SK-N-MC (cell line): ENCODE data around the gene ESPL1.
A peak's percentile ranks its signal among the peaks of the same experiment; 100 is the strongest.

Source experiments
- DNase-seq: peaks from one replicate; pipeline ENCODE4 v3.0.0-alpha.2; 2011; ENCODE audit warnings: low read depth, low spot score
- H3K27ac ChIP-seq: fragments of 200-600 bp; sonication (generic); 2 replicates; pipeline ENCODE4 v1.5.1; 2016; ENCODE audit warnings: mixed run types
- H3K36me3 ChIP-seq: fragments of 200-600 bp; sonication (generic); 2 replicates; pipeline ENCODE4 v1.6.1; 2017; ENCODE audit warnings: antibody characterized with exemption, low read length, mixed read lengths; ENCODE audit not compliant: insufficient read depth
- H3K4me3 ChIP-seq: fragments of 200-600 bp; sonication (generic); 2 replicates; pipeline ENCODE4 v1.5.1; 2016
- H3K9ac ChIP-seq: fragments of 200-600 bp; sonication (generic); 2 replicates; pipeline ENCODE4 v1.8.0; 2017; ENCODE audit warnings: mixed run types, mixed read lengths; ENCODE audit not compliant: insufficient read length
- H3K9me3 ChIP-seq: fragments of 200-600 bp; sonication (generic); 2 replicates; pipeline ENCODE4 v1.6.1; 2017; ENCODE audit warnings: low read depth, mild to moderate bottlenecking, antibody characterized with exemption, low read length, moderate library complexity, mixed read lengths
- EZH2 ChIP-seq: fragments of 200-600 bp; sonication (generic); IDR thresholded peaks from one replicate; pipeline ENCODE4 v1.6.1; 2017; ENCODE audit warnings: antibody characterized with exemption
- FOXP2 ChIP-seq: optimal IDR thresholded peaks from 2 replicates; pipeline ENCODE3; 2011; ENCODE audit warnings: mild to moderate bottlenecking, moderate library complexity; ENCODE audit not compliant: insufficient read depth; ENCODE audit errors: extremely low read length, control extremely low read depth
- POLR2AphosphoS5 ChIP-seq: IDR thresholded peaks from 2 replicates; pipeline ENCODE4 v1.6.1; 2012; ENCODE audit warnings: mild to moderate bottlenecking, low read depth, low read length, borderline replicate concordance

Gene ESPL1

DNA sequence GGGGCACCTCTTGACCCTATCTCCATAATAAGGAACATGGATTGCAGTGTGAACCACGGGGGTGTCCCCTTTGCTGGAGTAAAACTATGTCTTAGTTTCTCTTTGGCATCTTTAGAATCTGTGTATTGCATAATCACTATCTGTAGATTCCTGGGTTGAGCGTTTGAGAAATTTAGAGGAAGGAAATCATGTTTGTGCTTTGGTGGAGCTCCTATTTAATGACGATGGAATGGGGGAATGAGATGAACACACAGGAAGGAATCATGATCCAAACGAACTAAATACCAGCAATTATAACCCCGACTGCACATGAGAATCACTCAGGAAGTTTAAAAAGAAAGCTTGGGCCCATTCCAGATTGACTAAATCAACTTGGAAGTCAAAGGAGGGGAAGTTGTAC is 30.1 kb downstream of the ESPL1 start:
- no peak overlapping the region for H3K27ac ChIP-seq
- TF ChIP-seq EZH2 (no peak), FOXP2 (no peak), POLR2AphosphoS5 (no peak)
- no peak overlapping the region for H3K9ac ChIP-seq
- H3K36me3 ChIP-seq: peaks cover 50% of the 10 kb centered on the region
- no peak for DNase-seq
- H3K9me3 ChIP-seq: no peaks in the 10 kb centered on the region
- no peak overlapping the region for H3K4me3 ChIP-seq

DNA sequence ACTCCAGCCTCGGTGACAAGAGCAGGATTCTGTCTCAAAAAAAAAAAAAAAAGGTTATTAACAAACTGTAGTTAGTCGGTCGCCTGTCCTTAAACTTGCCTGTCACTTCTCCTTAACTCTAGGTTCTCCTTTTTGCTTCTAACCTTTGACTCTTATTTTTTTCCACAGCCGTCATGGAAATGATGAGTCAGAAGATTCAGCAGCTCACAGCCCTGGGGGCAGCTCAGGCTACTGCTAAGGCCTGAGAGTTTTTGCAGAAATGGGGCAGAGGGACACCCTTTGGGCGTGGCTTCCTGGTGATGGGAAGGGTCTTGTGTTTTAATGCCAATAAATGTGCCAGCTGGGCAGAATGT is 31.0 kb downstream of the ESPL1 start:
- no peak for TF ChIP-seq FOXP2
- no peak for TF ChIP-seq EZH2
- no peak for TF ChIP-seq POLR2AphosphoS5
- peaks cover 48% of the 10 kb centered on the region for H3K36me3 ChIP-seq
- peak overlapping the region; percentile 92 for H3K4me3 ChIP-seq
- no peak overlapping the region; the same call in 1 of the 2 replicates for H3K27ac ChIP-seq
- DNase-seq: no peak
- no peaks in the 10 kb centered on the region for H3K9me3 ChIP-seq
- H3K9ac ChIP-seq: no peak overlapping the region

DNA sequence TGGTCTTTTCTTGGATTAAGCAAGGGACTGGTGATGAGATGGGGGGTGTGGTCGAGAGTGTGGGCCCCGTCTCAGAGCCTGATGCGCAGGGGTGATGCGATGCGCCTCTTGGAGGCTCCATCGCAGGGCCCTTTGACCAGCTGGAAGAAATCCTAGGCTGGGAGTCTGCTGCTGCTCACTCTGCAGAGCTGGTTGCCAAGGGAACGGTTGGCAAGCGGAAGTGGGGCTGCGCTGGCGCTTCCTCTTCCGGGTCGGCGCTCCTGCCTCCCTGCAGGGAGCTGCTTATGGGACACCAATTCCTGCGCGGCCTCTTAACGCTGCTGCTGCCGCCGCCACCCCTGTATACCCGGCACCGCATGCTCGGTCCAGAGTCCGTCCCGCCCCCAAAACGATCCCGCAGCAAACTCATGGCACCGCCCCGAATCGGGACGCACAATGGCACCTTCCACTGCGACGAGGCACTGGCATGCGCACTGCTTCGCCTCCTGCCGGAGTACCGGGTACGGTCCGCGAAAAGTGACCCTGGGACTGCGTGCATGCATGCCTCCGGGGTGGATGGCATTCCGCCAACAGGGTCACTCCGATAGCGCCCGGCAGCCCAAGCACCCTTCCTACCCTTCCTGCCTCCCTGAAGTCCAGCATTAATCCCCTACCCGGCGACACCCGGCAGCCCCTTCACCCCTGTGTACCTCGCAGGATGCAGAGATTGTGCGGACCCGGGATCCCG is 31.5 kb downstream of the ESPL1 start, which contains the start of gene MYG1:
MYG1 (plus strand) TSS at position 242 of the 727 bp plus-strand sequence; CDS start at position 285, 43 bp downstream.
- TF ChIP-seq POLR2AphosphoS5 (peak; percentile 89), EZH2 (no peak), FOXP2 (no peak)
- DNase-seq: peak; percentile 12
- Histone ChIP-seq H3K36me3 (peaks cover 44% of the 10 kb centered on the region), H3K27ac (peak within 1 kb of the TSS; percentile 64; the same call in 1 of the 2 replicates), H3K9ac (peak within 1 kb of the TSS; percentile 83), H3K9me3 (no peaks in the 10 kb centered on the region), H3K4me3 (peak within 1 kb of the TSS; percentile 92)

DNA sequence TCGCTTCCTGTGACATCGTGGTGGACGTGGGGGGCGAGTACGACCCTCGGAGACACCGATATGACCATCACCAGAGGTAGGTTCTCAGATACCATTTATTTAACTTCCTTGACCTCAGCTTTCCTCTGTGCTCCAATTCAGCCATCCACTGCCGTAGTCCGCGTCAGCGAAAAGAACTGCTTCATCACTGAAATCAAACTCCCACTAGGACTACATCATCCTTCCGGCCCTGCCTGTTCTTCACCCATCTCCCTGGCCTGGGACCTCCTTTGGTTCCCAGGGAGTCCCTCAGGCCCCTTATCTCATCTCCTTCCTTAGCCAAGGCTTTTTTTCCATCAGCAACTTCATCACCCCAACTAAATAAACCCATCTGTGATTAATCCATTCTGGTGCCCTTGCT is 32.1 kb downstream of the ESPL1 start:
- peaks cover 45% of the 10 kb centered on the region for H3K36me3 ChIP-seq
- no peak for DNase-seq
- no peaks in the 10 kb centered on the region for H3K9me3 ChIP-seq
- peak overlapping the region; percentile 83 for H3K9ac ChIP-seq
- TF ChIP-seq POLR2AphosphoS5: no peak
- TF ChIP-seq FOXP2: no peak
- no peak for TF ChIP-seq EZH2
- peak overlapping the region; percentile 92 for H3K4me3 ChIP-seq
- H3K27ac ChIP-seq: no peak overlapping the region

DNA sequence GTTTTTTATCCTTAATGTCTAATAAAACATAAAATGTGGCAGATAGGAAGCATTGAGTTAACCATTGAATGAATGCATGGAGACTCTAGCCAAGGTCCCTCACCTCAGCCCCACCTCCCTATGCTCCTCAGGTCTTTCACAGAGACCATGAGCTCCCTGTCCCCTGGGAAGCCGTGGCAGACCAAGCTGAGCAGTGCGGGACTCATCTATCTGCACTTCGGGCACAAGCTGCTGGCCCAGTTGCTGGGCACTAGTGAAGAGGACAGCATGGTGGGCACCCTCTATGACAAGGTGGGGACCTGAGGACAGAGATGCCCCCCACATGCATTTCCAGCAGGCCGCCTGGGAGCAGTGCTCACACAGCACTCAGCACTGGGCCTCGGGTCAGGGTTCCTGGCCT is 34.8 kb downstream of the ESPL1 start:
- no peak overlapping the region for H3K4me3 ChIP-seq
- H3K9ac ChIP-seq: no peak overlapping the region
- peaks cover 58% of the 10 kb centered on the region for H3K36me3 ChIP-seq
- H3K9me3 ChIP-seq: no peaks in the 10 kb centered on the region
- no peak for TF ChIP-seq FOXP2
- DNase-seq: no peak
- no peak overlapping the region for H3K27ac ChIP-seq

DNA sequence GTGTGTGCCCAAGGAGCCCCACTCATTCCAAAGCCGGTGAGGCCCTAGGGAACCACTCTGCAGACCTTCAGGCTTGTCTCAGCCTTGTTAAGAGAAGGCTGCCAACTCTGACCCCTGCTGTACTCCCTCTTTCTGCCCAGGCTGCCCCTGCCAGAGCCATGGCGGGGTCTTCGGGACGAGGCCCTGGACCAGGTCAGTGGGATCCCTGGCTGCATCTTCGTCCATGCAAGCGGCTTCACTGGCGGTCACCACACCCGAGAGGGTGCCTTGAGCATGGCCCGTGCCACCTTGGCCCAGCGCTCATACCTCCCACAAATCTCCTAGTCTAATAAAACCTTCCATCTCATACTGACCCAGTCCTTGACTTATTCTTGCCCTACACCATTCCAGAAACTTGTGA is 38.7 kb downstream of the ESPL1 start:
- H3K4me3 ChIP-seq: no peak overlapping the region
- H3K36me3 ChIP-seq: peaks cover 58% of the 10 kb centered on the region
- H3K9ac ChIP-seq: no peak overlapping the region
- no peaks in the 10 kb centered on the region for H3K9me3 ChIP-seq
- DNase-seq: no peak
- H3K27ac ChIP-seq: no peak overlapping the region
- TF ChIP-seq FOXP2: no peak
- TF ChIP-seq POLR2AphosphoS5: no peak

DNA sequence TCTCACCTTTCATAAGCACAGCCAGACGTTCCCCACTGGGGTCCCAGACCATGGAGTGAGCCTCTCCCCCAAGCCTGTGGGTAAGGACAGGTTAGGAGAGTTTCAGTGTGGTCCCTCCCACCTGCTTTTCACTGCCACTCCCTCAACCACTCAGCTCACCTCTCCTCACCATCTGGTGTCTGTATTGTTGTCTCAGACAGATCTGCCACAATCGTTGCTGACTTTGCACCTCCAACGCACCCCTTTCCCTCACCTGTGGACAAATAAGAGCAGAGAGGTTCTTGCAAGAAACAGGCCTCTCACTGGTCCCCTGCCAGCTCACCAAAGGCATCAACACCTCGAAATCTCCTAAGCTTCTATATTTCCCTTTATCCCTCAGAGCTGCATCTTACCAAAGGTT is 40.2 kb downstream of the ESPL1 start:
- no peak overlapping the region for H3K27ac ChIP-seq
- TF ChIP-seq EZH2 (no peak), FOXP2 (no peak), POLR2AphosphoS5 (no peak; the same call in 1 of the 2 replicates)
- no peak for DNase-seq
- peaks cover 46% of the 10 kb centered on the region for H3K36me3 ChIP-seq
- H3K9me3 ChIP-seq: no peaks in the 10 kb centered on the region
- H3K4me3 ChIP-seq: no peak overlapping the region
- no peak overlapping the region for H3K9ac ChIP-seq

DNA sequence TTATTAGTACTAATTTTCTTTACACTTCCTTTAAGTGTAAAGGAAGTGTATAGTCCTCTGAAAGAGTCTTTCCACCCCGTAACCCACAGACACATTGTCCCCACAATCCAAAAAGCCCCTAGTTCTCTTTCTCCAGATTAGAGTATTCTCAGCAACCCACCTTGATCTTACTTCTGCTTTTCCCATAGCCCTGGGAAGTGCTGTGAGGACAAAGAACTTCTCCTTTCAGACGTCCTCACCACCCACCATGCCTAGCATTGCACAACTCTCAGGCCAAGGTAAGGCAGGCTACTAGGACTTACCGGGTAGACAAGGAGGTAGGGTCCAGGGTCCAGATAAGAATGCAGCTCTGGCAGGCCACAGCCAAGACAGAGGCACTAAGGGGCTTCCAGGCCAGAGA is 45.9 kb downstream of the ESPL1 start:
- H3K27ac ChIP-seq: no peak overlapping the region
- H3K36me3 ChIP-seq: peaks cover 38% of the 10 kb centered on the region
- TF ChIP-seq FOXP2: no peak
- TF ChIP-seq POLR2AphosphoS5: no peak
- no peak for TF ChIP-seq EZH2
- H3K4me3 ChIP-seq: no peak overlapping the region
- H3K9ac ChIP-seq: no peak overlapping the region
- no peak for DNase-seq
- no peaks in the 10 kb centered on the region for H3K9me3 ChIP-seq

DNA sequence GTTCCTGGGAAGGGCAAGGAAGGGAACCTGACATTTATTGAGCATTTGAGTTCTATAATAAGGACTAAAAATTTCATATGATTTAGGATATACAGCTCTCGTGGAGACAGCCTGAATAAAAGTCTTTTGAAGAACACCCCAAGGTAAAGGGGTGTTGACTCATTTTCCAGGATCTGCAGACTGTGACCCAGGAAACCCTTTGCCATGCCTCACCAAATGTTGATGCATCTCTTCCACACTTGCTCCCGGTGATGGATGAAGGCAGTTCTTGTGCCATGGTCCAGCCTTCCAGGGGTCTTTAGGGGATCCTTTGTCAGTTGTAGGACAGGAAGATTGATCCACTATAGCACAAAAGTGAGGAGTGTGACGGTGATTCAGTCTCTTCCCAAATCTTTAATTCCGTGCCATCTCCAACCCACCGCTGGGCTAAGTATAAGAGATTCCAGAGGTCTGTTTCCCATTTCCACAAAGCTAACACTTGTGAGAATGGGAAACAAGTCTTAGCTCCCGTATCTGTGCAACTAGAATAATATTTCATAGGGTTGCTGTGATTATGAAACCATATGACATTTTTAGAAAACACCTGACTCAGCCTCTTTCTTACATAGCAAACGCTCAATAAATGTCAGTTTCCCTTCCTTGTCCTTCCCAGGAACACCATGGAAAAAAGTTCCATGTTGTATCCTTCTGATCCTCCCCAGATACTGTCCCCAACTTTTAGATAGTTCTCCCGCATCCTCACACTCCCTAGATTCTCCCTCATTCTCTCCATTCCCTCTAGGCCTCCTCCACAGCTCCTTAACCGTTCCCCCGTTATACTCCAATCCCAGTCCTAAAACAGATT is 52.5 kb downstream of the ESPL1 start:
- no peaks in the 10 kb centered on the region for H3K9me3 ChIP-seq
- no peak for DNase-seq
- peak overlapping the region; percentile 99 for H3K9ac ChIP-seq
- peak overlapping the region; percentile 100 for H3K4me3 ChIP-seq
- TF ChIP-seq EZH2 (no peak), POLR2AphosphoS5 (no peak), FOXP2 (no peak)
- peak overlapping the region; percentile 98 for H3K27ac ChIP-seq
- peaks cover 27% of the 10 kb centered on the region for H3K36me3 ChIP-seq
